Common myeloid progenitor, CD34-positive (primary cell): ENCODE data around the gene PEAK1.

Experiments
- CTCF ChIA-PET: fragments of 350-600 bp; sonication (Branson Sonifier 250); formaldehyde crosslinking; loops from one replicate; lab custom pipeline; 2021; ENCODE audit warnings: antibody characterized with exemption; lab: Charles Lee
- POLR2A ChIA-PET: fragments of 350-600 bp; sonication (Branson Sonifier 250); formaldehyde crosslinking; loops from one replicate; lab custom pipeline; 2021; ENCODE audit warnings: antibody characterized with exemption; lab: Charles Lee
- DNase-seq, 3 donors: peaks; one replicate each; pipeline versions ENCODE4 v3.0.0 to v3.0.0-alpha.2; 2013
- H3K27ac ChIP-seq, 2 experiments: 1 replicate in 1 of 2; 2 replicates in 1 of 2; pipeline ENCODE4 v1.7.0; 2013; ENCODE audit warnings: inconsistent platforms in 2 of 2, low read length in 2 of 2, mild to moderate bottlenecking in 2 of 2, low read depth in 1 of 2, moderate library complexity in 1 of 2; ENCODE audit not compliant: severe bottlenecking in 2 of 2, insufficient read depth in 1 of 2, poor library complexity in 1 of 2
- H3K27me3 ChIP-seq, 5 experiments: replicated peaks in 2 of 5; 1 replicate in 3 of 5; 2 replicates in 2 of 5; pipeline versions ENCODE4 v1.6.1 to v1.7.0; 2013; ENCODE audit warnings: low read length in 4 of 5, mild to moderate bottlenecking in 2 of 5, moderate library complexity in 2 of 5, inconsistent platforms in 1 of 5; ENCODE audit not compliant: insufficient read depth in 5 of 5, control insufficient read depth in 4 of 5
- H3K36me3 ChIP-seq, 4 experiments: 1 replicate in 2 of 4; 2 replicates in 2 of 4; pipeline versions ENCODE4 v1.6.1 to v1.7.0; 2013; ENCODE audit warnings: low read length in 3 of 4, control low read depth in 1 of 4, mild to moderate bottlenecking in 1 of 4; ENCODE audit not compliant: control insufficient read depth in 4 of 4, insufficient read depth in 4 of 4
- H3K4me1 ChIP-seq, 4 experiments: 1 replicate in 3 of 4; 2 replicates in 1 of 4; pipeline versions ENCODE4 v1.6.1 to v1.7.1; 2013; ENCODE audit warnings: low read length in 3 of 4, mild to moderate bottlenecking in 3 of 4, control low read depth in 1 of 4, inconsistent platforms in 1 of 4, moderate library complexity in 1 of 4; ENCODE audit not compliant: control insufficient read depth in 4 of 4, insufficient read depth in 4 of 4; ENCODE audit errors: control extremely low read depth in 1 of 4
- H3K4me3 ChIP-seq, 7 experiments: 1 replicate in 4 of 7; 2 replicates in 3 of 7; pipeline versions ENCODE4 v1.5.1 to v1.7.0; 2013; ENCODE audit warnings: mild to moderate bottlenecking in 7 of 7, low read length in 6 of 7, moderate library complexity in 6 of 7, inconsistent platforms in 2 of 7, low read depth in 2 of 7, control low read depth in 1 of 7; ENCODE audit not compliant: insufficient read depth in 4 of 7, control insufficient read depth in 1 of 7; ENCODE audit errors: extremely low read depth in 1 of 7
- H3K9me3 ChIP-seq, 5 experiments: 1 replicate in 4 of 5; 2 replicates in 1 of 5; pipeline versions ENCODE4 v1.6.1 to v1.7.1; 2013; ENCODE audit warnings: low read length in 4 of 5, mild to moderate bottlenecking in 2 of 5, inconsistent platforms in 1 of 5, low read depth in 1 of 5, moderate library complexity in 1 of 5; ENCODE audit not compliant: control insufficient read depth in 4 of 5, insufficient read depth in 2 of 5; ENCODE audit errors: control extremely low read depth in 1 of 5
- WGBS: methylation state at CpG from one replicate; pipeline ENCODE4 v1.1.5; 2013; ENCODE audit not compliant: insufficient coverage; 5-methylcytosine and 5-hydroxymethylcytosine counted together

PEAK1 gene

GRCh38 chr15:77402740-77403379 lies 17.0 kb downstream of the PEAK1 start:
- CTCF ChIA-PET, result interaction anchor here (0.6 kb wide), 1 partner anchor 97 kb away, joined by 3 read pairs; no protein-coding TSS in a partner anchor
- no peak overlapping the region for H3K4me3 ChIP-seq
- no CpG with 5 or more reads among the region's 1 CpG for WGBS
- H3K4me1 ChIP-seq, result no peaks in the 10 kb centered on the region
- no peak for DNase-seq
- H3K36me3 ChIP-seq, result no peaks in the 10 kb centered on the region
- peaks cover 0 to 12% (median 7%) of the 10 kb centered on the region in 5 experiments for H3K9me3 ChIP-seq
- POLR2A ChIA-PET, result no interaction called here
- no peaks in the 10 kb centered on the region for H3K27me3 ChIP-seq
- no peak overlapping the region for H3K27ac ChIP-seq

GRCh38 chr15:77400258-77400657 lies 19.6 kb downstream of the PEAK1 start:
- no CpG with 5 or more reads among the region's 1 CpG for WGBS
- Histone ChIP-seq H3K4me3 (no peak overlapping the region), H3K27me3 (no peaks in the 10 kb centered on the region), H3K36me3 (peaks cover 0 to 2% (median 0%) of the 10 kb centered on the region in 4 experiments), H3K4me1 (no peaks in the 10 kb centered on the region), H3K27ac (no peak overlapping the region), H3K9me3 (peaks cover 0 to 27% (median 6%) of the 10 kb centered on the region in 5 experiments)
- ChIA-PET CTCF (no interaction called here), POLR2A (no interaction called here)
- DNase-seq, result no peak

- no peaks in the 10 kb centered on the region for H3K27me3 ChIP-seq
- no peaks in the 10 kb centered on the region for H3K4me1 ChIP-seq
- no peak overlapping the region for H3K4me3 ChIP-seq
- peaks cover 0 to 39% (median 7%) of the 10 kb centered on the region in 5 experiments for H3K9me3 ChIP-seq
- H3K27ac ChIP-seq, result no peak overlapping the region
- no CpG with 5 or more reads among the region's 1 CpG for WGBS
- ChIA-PET CTCF (interaction anchor here (1.1 kb wide), 1 partner anchor 714 kb away, joined by 4 read pairs; no protein-coding TSS in a partner anchor), POLR2A (no interaction called here)
- no peak for DNase-seq
- peaks cover 0 to 2% (median 0%) of the 10 kb centered on the region in 4 experiments for H3K36me3 ChIP-seq
These were observed 21.0 kb downstream of the PEAK1 start for GRCh38 chr15:77398927-77399326.

DNA sequence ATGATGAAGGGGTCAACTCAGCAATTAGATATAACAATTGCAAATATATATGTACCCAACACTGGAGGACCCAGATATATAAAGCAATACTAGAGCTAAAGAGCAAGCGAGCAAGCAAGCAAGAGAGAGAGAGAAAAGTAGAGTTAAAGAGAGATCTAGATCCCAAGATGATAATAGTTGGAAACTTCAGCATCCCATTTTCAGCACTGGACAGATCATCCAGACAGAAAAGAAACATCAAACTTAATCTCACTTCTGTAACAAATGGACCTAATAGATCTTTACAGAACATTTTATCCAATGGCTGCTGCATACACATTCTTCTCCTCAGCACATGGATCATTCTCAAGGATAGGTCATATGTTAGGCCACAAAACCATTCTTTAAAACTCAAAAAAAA lies 23.2 kb downstream of the PEAK1 start:
- ChIA-PET POLR2A (no interaction called here), CTCF (no interaction called here)
- peaks cover 0 to 2% (median 0%) of the 10 kb centered on the region in 4 experiments for H3K36me3 ChIP-seq
- peaks cover 0 to 39% (median 7%) of the 10 kb centered on the region in 5 experiments for H3K9me3 ChIP-seq
- no CpG with 5 or more reads among the region's 1 CpG for WGBS
- no peak overlapping the region for H3K4me3 ChIP-seq
- no peak overlapping the region for H3K27ac ChIP-seq
- H3K4me1 ChIP-seq, result no peaks in the 10 kb centered on the region
- no peak for DNase-seq
- no peaks in the 10 kb centered on the region for H3K27me3 ChIP-seq

- Histone ChIP-seq H3K27ac (no peak overlapping the region), H3K4me3 (peak overlapping the region in 1 of 7 experiments; percentile 19), H3K4me1 (no peaks in the 10 kb centered on the region), H3K27me3 (no peaks in the 10 kb centered on the region), H3K36me3 (peaks cover 0 to 2% (median 0%) of the 10 kb centered on the region in 4 experiments), H3K9me3 (peaks cover 0 to 39% (median 7%) of the 10 kb centered on the region in 5 experiments)
- DNase-seq, result no peak
- no CpG with 5 or more reads among the region's 3 CpGs for WGBS
- ChIA-PET POLR2A (no interaction called here), CTCF (no interaction called here)
These were observed 24.7 kb downstream of the PEAK1 start for GRCh38 chr15:77395013-77395774.

DNA sequence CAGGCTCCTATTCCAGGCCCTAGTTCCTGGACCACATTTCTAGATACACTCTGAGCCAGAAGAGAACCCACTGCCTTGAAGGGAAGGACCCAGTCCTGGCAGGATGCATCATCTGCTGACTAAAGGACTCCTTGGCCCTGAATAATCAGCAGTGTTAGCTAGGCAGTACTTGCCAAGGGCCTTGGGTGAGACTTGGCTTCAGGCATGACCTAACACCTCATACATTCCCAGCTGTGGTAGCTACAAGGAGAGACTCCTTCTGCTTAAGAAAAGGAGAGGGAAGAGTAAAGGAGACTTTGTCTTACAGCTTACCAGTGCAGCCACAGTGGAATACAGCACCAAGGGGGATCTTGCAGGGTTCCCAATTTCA lies 26.4 kb downstream of the PEAK1 start:
- POLR2A ChIA-PET, result no interaction called here
- H3K4me3 ChIP-seq, result no peak overlapping the region
- H3K36me3 ChIP-seq, result peaks cover 0 to 2% (median 0%) of the 10 kb centered on the region in 4 experiments
- no peaks in the 10 kb centered on the region for H3K4me1 ChIP-seq
- H3K27me3 ChIP-seq, result no peaks in the 10 kb centered on the region
- no peak for DNase-seq
- peaks cover 0 to 31% (median 7%) of the 10 kb centered on the region in 5 experiments for H3K9me3 ChIP-seq
- no peak overlapping the region for H3K27ac ChIP-seq
- CTCF ChIA-PET, result no interaction called here
